HCT116 (cell line): Measurements from ENCODE around the gene NECAB2.

Source experiments
- CTCF ChIP-seq, 3 experiments: fragments of 200-600 bp in 1 of 3; sonication (generic) in 1 of 3; IDR thresholded peaks in 2 of 3; conservative IDR thresholded peaks in 1 of 3; 2 replicates each; pipeline ENCODE4 v1.5.1; 2012 to 2017; ENCODE audit warnings: low read depth in 2 of 3, low read length in 2 of 3, antibody characterized with exemption in 1 of 3, borderline replicate concordance in 1 of 3, control low read depth in 1 of 3, mild to moderate bottlenecking in 1 of 3, mixed read lengths in 1 of 3, mixed run types in 1 of 3, moderate library complexity in 1 of 3; ENCODE audit not compliant: insufficient read depth in 1 of 3
- ELF1 ChIP-seq: IDR thresholded peaks from 2 replicates; pipeline ENCODE4 v1.6.1; 2012; ENCODE audit warnings: low read depth, borderline replicate concordance
- EZH2phosphoT487 ChIP-seq: fragments of 200-600 bp; IDR thresholded peaks from 2 replicates; pipeline ENCODE4 v1.6.1; 2018; ENCODE audit warnings: antibody characterized with exemption, borderline replicate concordance
- POLR2A ChIP-seq: IDR thresholded peaks from 2 replicates; pipeline ENCODE4 v1.7.0; 2011; ENCODE audit warnings: borderline replicate concordance; ENCODE audit not compliant: insufficient read depth, insufficient read length; ENCODE audit errors: extremely low read depth
- POLR2AphosphoS5 ChIP-seq: IDR thresholded peaks from 2 replicates; pipeline ENCODE4 v1.6.1; 2011; ENCODE audit warnings: mild to moderate bottlenecking, low read depth, low read length, moderate library complexity
- REST ChIP-seq: IDR thresholded peaks from 2 replicates; pipeline ENCODE4 v1.6.1; 2012; ENCODE audit warnings: low read depth
- SP1 ChIP-seq: IDR thresholded peaks from 2 replicates; pipeline ENCODE4 v1.6.1; 2012; ENCODE audit warnings: low read depth
- YY1 ChIP-seq: IDR thresholded peaks from 2 replicates; pipeline ENCODE4 v1.6.1; 2011; ENCODE audit warnings: low read length, low read depth, moderate library complexity, mild to moderate bottlenecking; ENCODE audit not compliant: insufficient replicate concordance; ENCODE audit errors: extremely low read depth
- ZNF274 ChIP-seq: fragments of 200-500 bp; sonication (Bioruptor generic); IDR thresholded peaks from 2 replicates; pipeline ENCODE4 v1.6.1; 2014; ENCODE audit warnings: mild to moderate bottlenecking, low read depth, low read length, inconsistent platforms

- TF ChIP-seq YY1 (no peak), ZNF274 (no peak), POLR2AphosphoS5 (no peak), SP1 (no peak), CTCF (IDR thresholded peaks at IDR 0.05 in 2 of 3, conservative IDR thresholded peaks at IDR 0.05 in 1 of 3; ENCODE audit: borderline replicate concordance in 1 of 3, insufficient read depth in 1 of 3, low read depth in 2 of 3, low read length in 2 of 3) (no peak), POLR2A (no peak), EZH2phosphoT487 (no peak), REST (no peak), ELF1 (no peak)
These were observed 84.1 kb downstream of the NECAB2 start for GRCh38 chr16:84052071-84052622.
